GM19025 (cell line): ENCODE measurements around the gene KCP.
"Not testable (repeated sequence)": the region's sequence is repeated elsewhere in the genome, so short reads cannot be mapped to it uniquely, and the experiment has no call there.

Experiments used
- ATAC-seq: cut with Tn5 transposase; IDR thresholded peaks from one replicate; pipeline ENCODE4 v1.9.1; 2021; ENCODE audit warnings: mild to moderate bottlenecking, low read depth, moderate library complexity; ENCODE audit not compliant: unreplicated experiment

The KCP gene

DNA sequence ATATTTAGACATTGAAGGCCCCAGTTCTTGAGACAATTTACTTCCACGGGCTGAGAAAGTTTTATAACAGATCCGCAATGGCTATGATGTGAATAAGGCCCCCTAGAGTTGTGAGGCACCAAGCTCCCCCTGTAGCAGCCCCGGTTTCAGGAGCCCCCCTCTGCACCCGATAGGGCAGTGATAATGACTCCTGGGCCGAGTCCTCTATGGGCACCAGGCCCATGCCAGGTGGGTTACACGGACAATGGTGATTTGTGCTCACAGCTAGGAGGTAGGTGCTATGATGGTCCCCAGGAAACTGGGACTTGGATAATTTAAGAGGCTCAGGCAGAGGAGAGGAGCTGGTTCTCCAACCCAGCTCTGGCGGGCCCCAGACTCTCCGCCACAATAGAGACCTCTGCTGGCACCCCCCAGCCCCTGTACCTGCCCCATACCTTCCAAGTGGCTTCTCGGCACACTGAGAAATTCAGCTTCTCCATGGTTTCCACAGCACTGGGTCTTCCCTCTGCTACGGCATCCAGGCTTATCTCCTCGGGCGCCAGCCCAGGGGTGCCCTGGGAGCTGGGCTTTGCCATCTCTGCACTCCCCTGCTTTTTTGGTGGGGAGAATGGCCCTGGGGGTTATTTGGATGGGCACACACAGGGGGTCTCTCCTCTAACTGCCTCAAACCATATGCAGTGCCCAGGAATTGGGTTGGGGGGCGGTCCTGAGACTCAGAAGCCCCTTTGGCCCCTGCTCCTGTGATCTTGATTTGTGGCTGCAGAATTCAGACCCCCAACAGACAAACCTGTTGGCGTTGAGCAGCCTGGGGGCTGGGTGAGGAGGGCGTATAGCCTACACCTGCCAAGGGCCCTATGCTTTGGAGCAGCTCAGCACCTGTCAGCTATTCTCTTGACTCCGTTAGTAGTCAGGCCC, 12.2 kb upstream of the KCP start:
- ATAC-seq = no peak

DNA sequence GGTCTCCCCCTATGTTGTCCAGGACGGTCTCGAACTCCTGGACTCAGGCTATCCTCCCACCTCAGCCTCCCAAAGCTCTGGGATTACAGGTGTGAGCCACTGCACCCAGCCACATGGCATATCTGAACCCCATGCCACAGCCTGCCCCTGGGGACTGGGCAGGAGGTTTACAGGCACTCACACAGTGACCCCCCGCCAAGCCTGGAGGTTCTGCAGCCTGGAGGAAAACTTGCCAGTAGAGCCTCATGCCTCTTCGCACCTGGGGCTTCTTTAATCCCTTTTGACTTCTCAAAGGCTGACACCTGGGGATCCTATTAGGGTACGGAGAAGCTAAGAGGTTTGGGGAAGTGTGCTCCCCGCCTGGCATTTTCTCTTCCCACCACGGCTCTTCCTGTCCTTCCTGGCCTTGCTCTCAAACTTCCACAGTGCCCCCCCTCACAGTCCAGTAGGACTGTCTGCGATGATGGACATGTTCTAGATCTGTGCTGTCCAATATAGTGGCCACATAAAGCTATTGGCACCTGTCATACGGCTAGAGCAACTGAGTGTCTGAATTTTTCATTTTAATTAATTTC, 11.4 kb upstream of the KCP start:
- ATAC-seq = no peak

DNA sequence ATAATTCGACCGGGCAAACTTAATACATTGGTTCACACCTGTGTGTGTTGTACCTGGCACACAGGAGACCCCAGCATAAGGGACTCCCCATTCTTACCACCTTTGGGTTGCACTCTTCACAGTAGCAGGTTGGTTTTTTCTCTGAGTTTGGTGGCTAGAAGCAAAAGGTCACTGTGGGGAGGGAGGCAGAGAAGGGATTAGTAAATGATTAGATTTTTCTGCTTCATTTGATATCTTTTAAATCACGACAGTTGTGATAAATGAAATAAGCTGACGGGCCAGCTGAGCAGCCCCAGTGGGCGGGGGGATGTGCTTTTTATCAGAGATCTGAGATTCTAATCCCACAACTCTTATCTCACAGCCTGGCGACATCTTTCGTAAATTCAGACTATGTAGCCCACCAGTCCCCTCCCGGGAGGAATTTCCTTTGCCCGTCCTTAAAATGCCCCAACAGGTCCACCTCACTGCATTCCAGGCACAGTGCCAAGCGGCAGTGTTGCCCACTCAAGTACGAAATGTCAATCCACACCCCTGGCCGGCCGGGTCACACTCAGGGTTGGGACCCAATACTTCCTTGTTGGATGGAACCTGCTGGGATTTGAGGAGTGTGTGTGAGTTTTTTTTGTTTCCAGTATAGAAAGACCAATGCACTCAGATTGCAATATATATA, 10.5 kb upstream of the KCP start:
- ATAC-seq = no peak

DNA sequence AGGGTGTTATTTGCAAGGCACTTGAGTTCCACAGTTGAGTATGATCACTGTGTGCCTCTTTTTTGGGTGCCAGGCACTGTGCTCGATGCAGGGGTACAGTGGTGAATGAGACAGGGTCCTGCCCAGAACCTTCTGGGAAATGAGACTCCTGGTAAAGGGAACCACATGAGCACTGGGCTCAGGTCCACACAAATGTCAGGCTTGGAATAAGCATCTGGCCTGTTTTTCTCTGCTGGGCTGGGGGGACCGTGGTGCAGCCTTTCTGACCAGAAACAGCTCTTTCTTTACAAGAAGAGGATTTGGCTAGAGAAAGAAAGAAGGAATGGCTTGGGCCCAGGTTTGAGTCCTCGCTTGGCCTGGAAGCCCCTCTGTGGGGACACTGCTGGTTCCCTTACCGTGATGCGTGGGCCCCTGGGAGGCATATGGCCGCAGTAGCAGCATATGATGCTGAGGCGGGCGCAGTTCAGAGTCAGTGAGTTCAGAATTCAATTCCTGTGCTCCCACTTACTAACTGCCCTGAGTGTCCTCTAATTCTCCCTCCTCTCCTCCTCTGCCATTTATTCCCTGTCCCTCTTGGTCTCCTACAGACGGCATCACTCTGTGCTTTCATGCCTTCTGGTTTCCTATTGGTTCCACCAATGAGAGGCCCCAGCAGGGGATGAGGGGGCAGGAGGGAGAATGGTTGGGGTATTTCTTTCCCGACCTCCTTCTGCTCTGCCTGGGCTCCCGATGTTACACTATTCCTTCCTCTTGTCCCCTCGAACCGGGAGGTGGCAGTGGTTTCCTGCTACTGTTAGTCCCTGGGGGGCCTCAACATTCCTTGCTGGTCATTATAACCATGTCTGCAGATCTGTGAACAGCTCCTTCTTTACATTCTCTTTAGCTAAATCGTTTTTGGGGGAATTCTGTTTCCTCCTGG, 9.6 kb upstream of the KCP start:
- ATAC-seq = no peak

DNA sequence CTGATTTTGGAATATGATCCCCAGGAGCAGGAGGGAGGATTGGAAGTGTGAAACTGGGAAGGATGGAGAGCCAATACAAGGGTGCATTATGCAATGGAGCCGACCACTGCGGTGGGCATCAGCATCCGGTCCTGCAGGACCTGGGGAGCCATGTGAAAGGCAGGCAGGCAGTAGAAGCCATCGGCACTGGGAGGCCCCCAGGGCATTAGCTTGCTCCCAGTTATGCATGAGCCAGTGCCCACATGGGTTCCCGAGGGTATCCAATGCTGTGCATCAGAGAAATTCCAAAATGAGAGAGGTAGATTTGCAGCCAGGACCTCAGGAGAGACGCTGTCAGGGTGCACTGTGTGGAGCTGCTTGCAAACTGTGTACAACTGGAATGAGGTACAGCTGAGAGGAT, 8.7 kb upstream of the KCP start:
- no peak for ATAC-seq

DNA sequence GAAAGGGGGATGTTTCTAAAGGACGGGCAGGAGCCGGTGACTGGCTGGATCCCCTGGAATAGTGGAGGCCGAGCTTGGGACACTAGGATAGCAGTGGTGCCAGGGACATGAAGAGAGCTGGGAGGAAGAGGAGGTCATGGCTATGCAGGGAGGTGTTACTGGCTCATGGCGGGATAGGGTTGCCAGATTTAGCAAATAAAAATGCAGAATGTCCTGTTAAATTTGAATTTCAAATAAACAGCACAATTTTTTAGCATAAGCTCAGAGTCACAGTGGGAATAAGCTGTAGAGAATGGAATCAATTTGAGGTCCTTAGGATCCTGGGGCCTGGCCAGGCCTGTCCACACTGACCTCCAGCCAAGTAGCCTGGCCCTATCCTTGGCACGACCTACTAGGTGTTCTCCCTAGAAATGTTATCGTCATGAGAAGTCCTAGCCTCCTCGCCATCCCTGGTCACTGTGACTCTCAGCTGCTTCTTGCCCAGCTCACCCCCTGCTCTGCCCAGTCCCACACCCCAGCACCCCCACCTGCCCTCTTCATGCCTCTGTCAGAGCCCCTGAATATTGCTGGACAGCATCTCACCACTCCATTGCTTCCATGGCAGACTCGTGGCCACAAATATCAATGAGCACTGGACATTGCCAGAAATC, 7.6 kb upstream of the KCP start:
- no peak for ATAC-seq

DNA sequence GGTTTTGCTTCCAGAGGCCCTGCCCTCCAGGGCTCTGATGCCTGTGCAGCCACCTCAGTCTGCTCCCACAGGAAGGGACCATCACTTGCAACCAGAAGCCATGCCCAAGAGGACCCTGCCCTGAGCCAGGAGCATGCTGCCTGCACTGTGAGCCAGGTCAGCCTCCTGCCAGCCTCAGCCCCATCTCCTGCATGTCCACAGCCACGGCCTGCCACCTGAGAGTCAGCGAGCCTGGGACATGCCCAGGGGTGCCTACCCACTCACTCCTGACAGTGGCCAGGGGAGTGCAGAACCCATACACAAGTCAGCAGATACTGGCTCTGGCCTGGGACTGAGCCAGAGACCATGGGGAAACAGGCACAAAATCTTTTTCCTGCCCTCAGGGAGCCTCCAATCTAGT, 6.6 kb upstream of the KCP start:
- no peak for ATAC-seq

DNA sequence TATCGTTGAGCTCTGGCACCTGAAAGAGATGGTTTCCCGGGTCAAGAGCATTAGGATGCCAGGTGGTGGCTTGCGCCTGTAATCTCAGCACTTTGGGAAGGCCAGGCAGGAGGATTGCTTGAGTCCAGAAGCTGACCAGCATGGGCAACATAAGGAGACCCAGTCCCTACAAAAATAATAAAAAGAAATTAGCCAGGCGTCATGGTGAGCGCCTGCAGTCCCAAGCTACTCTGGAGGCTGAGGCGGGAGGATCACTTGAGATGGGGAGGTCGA, 6.1 kb upstream of the KCP start:
- ATAC-seq = no peak

DNA sequence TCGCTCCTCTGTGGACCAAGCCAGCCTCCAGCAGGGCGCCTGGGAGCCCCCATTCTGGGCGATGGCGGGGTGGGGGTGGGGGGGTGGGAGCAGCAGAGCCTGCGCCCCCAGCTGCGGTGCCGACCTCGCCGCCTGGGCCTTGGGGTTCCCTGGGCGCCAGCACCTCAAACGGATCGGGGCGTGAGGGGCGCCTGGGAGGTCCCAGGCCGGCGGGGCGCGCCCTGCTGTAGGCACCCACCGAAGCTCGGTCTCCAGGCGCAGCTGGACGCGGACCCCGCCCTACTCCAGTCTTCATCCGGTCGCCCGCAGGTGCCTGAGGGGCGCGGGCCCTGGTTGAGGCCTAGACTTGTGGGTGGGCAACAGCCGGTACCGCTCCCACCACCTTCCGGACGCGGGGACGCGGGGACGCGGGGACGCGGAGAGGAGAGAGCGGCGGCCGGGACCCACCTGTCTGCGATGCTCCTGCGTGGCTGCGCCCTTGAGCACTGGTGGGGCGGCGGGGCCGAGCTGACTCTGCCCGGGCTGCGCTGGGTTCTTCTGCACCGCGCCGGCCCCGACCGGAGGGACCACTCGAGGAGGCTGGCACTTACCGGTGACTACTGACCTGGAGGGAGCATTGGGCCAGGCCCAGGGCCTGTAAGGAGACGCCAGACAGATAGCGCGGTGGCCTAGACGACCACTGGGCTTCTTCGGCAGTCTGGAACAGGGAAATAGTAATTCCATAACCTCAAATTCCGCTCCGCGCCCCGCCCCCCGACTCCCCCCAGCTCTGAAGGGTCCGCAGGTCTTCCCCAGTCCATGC, 5.5 kb upstream of the KCP start:
- ATAC-seq = no peak

DNA sequence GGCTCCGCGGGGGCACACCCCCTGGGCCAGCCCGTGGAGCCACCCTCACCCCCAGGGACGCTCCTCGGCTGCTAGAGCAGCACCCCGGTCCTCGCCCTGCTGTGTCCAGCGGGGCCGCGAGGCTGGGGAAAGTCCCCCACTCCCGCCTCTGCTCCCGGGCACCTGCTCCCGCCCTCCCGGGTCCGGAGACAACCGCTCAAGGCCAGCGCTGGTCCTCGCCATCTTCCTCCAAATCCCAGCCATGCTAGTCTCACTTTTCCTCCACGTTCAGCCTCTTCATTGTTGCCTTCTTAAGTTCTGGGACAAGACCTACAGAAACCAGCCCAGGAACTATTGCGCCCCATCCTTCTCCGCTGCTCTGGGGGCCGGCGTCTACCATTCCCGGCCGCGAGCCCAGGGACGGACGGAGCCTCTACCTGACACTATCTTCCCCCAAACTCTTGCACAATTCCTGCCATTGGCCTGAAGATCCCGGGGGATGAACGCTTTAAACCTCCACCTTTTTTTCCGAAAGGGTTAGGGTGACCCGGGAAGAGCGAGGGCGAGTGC, 4.8 kb upstream of the KCP start:
- no peak for ATAC-seq

DNA sequence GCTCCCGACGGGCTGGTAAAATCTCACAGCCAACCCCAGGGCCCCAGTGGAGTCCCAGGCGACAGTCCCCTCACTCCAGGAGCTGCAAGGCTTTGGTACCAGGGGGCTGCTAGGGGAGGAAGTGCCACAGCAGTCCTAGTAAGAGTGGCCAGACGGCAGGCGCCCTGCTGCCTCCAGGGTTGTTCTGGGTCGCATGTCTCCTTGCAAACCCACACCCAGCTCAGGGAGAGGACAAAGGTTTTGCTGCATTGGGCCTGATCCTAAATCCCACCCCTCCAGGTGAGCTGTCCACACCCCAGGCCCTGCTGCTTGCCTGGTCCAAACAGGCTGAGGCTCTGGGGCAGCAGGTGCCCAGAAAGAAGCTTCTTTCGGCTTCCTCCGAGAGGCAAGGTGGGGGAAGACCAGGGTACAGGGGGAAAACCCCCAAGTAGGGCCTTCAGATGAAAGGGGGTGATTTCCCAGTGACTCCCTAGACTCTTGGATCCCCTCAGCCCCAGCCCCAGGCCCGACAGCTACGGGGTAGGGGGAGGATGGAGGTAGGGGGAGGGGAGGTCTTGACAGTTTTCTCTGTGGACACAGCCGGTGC, 4.2 kb upstream of the KCP start:
- peak; percentile 53 for ATAC-seq

DNA sequence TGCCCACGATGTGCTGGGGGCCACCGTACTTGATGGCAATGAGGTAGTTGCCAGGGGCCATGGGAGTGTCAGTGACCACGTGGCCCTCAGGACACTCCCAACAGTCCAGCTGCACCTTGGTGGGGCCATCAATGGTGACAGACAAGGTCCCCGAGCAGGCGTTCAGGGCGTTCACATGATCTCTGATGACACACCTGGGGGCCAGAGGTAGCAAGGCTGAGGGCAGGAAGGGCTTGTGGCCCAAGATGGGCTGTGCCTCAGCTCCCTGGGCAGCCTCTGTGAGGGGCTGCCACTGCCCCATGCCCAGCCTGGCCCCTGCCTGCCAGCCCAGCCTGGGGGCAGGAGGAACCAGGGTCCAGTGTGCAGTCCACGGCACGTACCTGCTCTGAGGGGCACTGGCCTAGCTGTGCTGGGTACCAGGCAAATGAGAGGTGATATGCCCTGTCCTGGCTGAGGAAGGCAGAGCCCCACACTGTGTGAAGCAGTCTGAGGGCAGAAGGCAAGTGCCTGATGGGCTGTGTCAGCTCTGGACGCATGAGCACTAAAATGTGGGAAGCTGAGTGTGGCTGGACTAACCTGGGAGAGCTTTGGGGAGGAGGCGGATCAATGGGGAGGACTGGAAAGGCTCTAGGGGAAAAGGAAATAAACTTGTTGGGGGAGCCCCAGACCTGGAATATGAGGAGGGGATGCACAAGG, 3.5 kb upstream of the KCP start:
- no peak for ATAC-seq

DNA sequence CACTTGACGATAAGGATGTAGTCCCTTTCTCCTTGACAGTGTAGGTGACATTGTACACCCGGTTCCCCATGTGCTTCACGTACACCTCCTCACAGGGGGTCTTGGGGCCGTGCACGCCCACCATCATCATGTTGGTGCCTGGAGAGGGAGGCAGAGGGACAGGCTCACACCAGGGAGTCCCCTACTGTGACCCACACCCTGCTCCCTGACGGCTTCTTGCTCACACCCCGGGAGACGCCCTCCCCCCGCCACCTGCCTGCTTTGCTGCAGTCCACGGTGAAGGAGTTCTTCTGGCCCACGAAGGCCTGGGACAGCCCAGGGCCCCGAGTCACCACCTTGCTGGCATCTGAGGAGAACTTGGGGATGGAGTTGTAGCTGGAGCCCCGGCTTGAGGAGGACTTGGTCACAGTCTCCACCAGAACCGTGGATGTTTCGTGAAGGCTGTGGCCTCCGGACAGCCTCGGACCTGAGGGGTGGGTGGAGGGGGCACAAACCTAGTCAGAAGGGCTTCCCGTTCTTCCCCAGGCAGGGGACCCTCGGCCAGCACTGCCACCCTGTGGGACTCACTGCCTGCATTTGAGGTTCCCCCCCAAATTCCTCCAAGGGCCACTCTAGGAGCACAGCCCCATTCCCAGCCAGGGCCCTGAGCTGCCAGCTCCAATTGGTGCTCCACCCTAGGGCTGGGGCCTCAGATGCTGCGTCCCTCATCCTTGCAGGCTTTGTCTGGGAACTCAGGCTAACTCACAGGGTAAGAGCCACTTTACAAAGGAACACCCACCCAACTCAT, 2.4 kb upstream of the KCP start:
- ATAC-seq = not testable (repeated sequence)

DNA sequence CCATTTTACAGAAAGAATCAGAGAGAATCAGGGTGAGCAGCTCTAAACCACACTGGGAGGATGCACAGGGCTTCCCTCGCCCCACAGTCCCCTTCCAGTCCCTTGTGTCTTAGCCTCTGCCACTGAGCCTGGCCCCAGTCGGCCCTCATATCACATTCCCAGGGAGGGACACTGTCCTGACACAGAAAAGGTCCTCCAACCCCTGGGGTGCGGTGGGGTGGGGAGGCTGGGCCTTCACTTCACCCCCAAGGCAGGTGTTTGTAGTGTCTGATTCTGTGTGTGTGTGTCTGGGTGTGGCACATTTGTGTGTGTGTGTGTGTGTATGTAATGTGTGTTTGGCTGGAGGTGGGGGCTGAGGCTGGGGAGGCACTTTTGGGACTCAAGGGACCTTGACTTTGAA, 1.8 kb upstream of the KCP start:
- no peak for ATAC-seq

DNA sequence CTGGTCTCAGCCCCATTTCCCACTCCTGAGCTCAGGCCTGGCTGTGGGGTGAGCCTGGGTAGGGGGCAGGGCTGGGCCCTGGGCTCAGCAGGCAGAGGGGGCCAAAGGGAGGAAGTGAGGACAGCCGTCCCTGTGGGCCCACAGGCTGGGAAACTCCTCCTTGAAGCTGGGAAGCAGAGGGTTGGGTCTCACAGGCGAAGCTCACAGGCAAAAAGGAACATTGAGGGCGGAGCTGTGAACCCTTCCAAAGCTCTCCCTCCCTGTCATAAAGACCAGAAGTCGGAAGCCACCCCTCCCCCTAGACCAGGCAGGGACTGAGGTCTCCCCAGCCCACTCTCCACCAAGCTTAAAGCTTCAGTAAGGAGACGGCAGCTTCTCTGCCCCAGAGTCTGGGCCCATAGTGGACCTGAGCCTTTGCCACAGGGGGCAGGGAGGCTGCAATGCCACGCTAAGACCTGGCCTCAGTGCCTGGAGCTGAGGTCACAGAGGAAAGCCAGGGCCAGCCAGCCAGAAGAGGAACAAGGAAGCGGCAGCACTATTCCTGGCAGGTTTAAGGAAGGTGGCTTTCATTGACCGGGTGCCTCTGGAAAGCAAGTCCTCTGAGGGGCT, 1.0 kb upstream of the KCP start:
- ATAC-seq = no peak

DNA sequence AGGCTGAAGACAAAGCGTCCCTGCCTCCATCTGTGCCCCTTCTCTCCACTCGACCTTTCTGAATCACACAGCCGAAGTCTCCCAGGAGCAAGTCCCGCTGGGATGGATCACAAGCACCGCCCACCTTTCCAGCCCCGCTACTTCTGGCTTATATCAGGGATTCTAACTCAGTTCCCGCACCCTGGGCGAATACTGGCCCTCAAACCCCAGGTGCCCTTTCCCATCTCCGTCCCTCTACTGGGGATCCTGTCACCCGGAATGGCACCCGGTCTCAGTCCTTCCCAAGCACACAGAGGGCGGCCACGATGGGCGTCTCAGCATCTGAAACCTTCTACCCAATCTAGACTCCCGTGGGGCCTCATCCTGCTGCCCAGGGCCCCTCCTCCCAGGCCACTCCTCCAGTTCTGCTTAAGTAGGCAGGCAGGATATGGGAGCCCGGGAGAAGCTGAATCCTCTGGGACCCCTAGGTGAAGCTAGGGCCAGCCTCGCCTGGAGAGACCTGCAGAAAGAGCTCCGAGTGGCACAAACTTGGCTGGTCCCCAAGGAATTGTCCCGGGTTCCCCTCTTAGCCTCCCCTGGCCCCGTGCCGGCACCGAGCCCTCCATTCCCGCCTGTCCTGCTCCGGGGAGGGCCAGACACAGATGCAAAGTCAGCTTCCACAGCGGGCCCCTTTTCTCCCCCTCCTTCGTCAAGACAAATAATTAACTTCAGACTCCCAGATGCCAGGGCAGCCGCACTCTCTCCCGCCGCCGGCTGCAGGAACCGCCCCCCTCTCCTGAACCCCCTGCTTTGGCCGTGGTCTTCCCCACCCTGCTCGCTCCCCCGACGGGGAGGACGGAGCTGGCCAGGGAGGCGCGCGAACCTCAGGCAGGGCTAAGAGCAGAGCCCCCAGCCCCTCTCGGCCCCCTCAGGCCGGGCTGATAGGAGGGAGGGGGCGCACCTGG, 612 bp downstream of the KCP start:
- no peak for ATAC-seq
